HCT116 (cell line): ENCODE results near the gene BNC2.

Experiments used
- CTCF ChIP-seq, 3 experiments: fragments of 200-600 bp in 1 of 3; sonication (generic) in 1 of 3; IDR thresholded peaks in 2 of 3; conservative IDR thresholded peaks in 1 of 3; 2 replicates each; pipeline ENCODE4 v1.5.1; 2012 to 2017; ENCODE audit warnings: low read depth in 2 of 3, low read length in 2 of 3, antibody characterized with exemption in 1 of 3, borderline replicate concordance in 1 of 3, control low read depth in 1 of 3, mild to moderate bottlenecking in 1 of 3, mixed read lengths in 1 of 3, mixed run types in 1 of 3, moderate library complexity in 1 of 3; ENCODE audit not compliant: insufficient read depth in 1 of 3
- MAX ChIP-seq: IDR thresholded peaks from 2 replicates; pipeline ENCODE4 v1.6.1; 2012
- POLR2A ChIP-seq: IDR thresholded peaks from 2 replicates; pipeline ENCODE4 v1.7.0; 2011; ENCODE audit warnings: borderline replicate concordance; ENCODE audit not compliant: insufficient read depth, insufficient read length; ENCODE audit errors: extremely low read depth
- POLR2AphosphoS5 ChIP-seq: IDR thresholded peaks from 2 replicates; pipeline ENCODE4 v1.6.1; 2011; ENCODE audit warnings: mild to moderate bottlenecking, low read depth, low read length, moderate library complexity

DNA sequence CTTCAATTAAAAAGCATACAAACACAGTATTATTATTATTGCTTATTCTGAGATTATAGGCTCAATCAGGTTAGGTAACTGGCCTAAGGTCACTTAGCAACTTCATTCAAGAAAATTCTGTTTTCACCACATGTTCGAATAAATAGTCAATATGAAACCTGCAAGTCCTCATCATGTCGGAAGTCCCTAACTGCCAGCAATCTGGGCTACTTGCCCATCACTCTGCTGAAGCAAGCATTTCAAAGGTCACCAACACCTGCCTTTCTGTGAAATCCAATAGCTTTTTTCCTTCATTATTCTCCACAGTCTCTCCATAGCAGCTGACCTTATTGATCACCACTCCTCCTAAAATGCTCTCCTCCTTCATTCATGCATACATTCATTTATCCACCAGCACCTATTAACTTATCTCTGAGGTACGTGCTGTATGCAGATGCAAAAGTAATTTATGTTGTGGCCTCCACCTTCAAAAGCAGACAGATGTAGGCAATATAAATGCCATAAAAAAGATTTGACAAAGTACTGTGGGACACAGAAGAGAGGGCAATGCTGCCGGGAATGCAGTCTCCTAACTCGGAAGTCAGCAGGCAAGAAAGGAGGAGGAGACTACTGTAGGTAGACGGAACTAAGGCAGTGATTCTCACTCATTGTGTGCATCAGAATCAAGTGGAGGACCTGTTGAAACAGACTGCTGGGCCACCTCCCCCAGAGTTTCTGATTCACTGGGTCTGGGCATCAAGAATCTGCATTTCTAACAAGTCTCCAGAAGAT, 310.9 kb downstream of the BNC2 start:
- no peak for TF ChIP-seq POLR2AphosphoS5
- no peak for TF ChIP-seq MAX
- no peak for TF ChIP-seq CTCF (IDR thresholded peaks at IDR 0.05 in 2 of 3, conservative IDR thresholded peaks at IDR 0.05 in 1 of 3; ENCODE audit: borderline replicate concordance in 1 of 3, insufficient read depth in 1 of 3, low read depth in 2 of 3, low read length in 2 of 3)
- TF ChIP-seq POLR2A = no peak
